Hematopoietic multipotent progenitor cell treated with erythropoietin and hydrocortisone succinate and interleukin-3 and kit ligand, for 17 days (in vitro differentiated cells): ENCODE measurements around the gene CORO1C.

Experiments used
- DNase-seq: peaks from one replicate; pipeline ENCODE4 v3.0.0-alpha.2; 2015; ENCODE audit warnings: low spot score

Gene CORO1C

DNA sequence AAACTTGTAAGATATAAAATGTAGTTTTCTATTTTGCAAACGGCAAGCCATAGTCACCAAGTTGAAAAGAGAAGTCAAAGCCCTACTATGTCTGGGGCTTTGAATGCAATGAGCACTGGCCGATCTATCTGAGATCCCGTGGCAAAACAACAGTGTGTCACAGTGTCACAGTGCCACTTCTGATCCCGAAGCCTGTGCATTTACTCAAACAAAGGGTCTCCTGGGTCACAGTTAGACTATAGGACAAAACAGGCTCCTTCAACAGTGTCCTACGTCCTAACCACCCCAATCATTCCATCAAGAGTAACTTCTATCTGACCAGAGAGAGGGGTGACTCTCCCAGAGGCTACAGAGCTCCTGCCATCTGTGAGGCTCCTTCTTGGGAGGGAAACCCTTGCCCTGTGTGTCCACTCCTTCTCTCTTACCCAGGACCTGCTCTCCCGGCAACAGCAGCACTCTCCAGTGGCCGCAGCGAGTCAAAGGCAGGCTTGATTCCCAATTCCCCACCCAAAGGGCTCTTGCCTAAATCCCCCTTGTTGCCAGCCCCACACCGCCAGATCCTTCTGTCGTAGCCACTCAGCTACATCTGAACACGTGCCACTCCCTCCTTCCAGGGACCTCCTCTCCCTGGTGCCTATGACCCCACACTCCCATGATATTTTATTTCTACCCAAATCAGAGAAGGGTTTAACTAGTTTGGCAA lies 83.6 kb downstream of the CORO1C start:
- no peak for DNase-seq

DNA sequence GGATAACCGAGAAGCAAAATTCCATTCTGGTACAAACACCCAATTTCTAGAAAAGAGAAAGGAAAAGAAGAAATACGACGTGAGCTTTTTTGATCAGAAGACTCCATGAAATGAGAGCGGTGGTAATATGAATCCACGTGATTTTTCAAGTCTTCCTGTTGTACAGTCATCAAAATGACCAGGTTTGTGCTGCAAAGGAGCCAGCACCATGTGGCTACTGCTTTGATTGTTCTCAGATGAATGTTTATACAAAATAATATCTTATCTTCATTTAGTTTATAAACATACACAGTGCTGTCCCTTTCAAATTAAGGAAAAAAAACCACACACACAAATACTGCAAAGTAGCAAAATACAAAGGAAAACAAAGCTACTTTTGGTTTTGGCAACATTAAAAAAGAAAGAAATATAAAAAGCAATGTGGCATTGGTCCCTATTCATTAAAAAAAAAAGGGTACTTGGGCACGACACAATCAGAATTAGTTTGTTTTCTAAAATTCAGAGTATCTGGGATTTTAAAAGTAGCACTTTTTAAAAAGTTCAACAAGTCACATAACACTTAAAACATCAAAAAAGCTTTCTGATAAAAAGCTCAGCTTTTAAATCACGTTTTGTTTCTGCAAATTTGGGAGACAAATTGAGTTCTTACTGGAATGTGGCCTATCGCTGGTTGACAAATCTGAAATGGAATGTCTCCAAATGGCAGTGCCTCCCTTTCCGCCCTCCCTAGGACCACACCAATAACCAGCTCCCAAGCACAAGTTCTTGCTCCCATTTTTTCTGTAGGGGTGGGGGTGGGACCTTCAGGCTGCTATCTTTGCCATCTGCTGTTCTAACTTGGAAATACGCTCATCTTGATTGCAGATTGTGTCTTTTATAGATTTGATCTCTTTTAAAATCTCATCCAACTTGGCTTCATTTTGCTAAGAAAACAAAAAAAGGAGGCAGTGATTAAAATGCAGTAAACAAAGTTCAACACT lies 84.4 kb downstream of the CORO1C start:
- DNase-seq, result no peak

DNA sequence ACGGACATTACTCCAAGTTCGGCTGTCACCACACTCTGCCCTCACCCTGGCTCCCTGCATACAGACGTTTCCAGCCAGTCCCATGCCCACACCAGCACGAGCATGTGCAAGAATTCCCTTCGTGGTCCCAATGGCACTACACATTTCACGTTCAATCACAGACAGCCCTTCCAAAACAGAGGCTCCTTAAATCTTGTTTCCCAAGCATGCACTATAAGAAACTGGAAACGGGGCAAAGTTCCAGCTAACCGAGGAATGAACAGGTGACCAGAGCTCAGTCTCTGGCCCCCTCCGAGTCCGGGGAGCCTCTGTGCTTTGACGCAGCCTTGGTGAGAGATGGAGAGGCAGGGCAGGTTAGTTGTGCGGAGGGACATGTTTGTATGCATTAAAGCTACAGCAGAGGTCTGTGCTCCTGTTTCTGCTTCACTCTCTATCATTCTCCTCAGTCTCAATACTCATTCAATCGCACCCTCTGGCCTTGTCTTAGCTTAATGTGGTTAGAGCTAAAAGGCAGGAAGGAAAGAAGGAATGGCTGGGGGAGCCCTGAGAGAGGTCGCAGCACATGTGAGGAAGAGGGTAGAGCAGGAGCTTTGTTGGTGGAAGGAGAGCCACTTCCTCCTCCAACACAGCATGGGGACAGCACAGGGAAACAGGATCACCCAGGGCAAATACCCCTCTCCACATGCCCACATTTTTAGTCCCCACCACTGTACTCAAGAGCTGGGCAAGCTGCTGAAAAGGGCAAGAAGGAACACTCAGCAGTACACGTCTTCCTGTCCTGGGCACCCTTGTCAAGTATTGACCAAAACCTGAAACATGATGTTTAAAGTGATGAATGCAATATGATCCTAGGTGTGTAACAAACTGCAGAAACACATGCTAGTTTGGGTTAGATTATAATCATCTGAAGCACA lies 85.4 kb downstream of the CORO1C start:
- no peak for DNase-seq

DNA sequence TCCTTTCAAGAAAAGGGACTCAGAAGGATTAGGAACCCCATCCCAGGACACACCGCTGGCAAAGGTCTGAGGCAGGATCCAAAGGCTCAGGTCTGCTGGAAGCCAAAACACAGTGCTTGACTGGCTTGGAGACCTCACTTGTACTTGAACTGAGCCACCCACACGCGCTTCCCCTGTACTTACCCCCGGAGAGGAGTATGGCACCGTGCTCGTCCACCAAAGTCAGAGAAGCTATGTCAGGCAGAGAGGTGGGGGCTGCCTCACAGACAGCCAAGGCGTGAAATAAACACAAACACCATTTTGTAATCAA lies 86.6 kb downstream of the CORO1C start:
- DNase-seq, result no peak

DNA sequence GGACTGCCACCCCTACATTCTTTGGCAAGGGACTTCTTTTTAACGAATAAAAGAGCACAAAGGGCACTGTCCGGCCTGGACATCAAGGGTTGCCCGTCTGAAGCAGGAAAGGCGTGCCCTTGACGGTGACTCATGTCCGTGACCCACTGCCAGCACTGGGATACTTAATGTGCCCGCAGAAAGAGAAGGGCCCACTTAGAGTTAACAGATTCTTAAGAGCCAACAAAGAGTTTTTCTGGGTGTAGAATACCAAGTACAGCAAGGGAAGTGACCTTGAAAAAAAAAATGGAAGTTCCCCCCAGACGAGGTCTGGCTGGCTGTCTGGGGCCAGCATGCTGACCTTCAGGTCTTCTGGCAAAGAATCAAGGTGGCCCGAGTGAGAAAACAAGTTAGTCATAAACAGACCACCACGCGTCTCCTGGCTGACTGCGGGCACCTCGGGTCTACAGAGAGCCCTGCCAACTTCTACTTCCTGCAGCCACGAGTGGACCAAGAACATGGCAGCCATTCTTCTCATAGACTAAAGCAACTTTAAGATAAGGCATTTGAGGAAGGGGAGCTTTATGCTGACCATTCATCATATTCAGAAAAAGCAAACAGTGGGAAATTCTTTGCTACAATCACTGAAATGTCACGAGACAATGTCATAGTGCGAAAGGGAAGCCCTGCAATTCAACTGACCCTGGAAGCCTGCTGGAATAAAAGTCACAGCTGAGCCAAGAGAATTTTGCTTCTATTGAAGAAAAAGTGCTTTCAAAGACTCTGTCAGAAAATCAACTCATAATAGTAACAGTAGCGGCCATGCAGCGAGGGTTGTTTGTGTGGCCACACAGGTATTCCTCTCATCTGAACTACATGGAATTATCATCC lies 87.1 kb downstream of the CORO1C start:
- DNase-seq, result no peak

DNA sequence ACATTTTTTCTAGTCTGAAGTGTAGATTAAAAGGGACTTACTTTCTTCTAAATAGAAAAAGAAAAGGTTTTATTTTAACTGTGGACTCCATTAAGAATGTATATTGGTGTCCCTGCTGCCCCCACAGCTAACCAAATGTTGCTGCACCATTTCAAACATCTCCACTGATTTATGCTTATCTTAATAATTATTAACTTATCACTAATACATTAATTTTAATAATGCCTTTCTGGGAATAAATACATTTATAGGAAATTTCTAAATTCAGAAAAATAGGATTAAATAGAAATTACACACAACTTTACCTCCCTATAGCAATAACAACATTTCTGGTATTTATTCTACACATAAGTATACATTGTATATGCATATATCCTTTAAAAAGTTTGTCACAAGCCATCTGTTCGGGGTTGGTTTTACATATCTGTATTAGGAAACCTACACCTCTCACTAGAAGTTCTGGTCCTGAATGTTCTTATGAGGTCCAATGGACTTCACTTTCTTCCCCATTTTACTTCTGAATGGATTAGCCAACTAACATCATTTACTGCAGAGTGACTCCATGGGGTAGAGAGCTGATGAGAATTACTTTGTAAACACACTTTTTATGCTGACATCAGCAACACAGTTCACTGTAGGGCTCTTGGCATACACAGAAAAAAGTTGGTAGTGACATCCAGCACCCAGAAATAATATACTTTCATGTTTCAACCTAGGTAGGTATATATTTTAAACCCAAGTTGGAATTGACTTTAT lies 88.2 kb downstream of the CORO1C start:
- DNase-seq, result no peak

DNA sequence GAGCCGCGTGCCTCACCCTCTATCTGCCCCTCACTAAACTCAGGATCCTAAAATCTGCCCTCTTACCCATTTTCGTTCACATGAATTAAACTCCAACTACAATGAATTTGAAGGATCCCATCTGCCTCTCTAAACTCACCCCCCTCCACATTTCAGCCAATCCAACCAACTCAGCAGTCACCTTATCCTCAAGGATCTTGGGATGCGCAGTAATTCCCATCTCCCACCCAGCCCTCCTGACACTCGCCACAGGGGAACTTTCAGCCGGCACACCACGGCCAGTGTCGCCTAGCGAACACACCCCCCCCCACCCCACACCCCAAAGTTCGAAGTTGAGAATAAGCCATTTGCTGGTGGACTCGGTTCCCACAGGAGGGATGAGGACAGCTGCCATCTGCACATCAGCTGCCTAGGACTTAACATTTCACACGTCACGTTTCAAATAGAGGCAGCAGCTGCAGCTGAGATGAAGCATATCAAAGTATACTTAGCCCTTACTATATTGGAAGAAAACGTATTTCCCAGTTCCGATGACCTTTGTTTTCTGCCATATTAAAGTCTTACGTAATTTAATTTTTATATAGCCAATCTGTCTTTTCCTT lies 88.9 kb downstream of the CORO1C start:
- DNase-seq, result no peak

DNA sequence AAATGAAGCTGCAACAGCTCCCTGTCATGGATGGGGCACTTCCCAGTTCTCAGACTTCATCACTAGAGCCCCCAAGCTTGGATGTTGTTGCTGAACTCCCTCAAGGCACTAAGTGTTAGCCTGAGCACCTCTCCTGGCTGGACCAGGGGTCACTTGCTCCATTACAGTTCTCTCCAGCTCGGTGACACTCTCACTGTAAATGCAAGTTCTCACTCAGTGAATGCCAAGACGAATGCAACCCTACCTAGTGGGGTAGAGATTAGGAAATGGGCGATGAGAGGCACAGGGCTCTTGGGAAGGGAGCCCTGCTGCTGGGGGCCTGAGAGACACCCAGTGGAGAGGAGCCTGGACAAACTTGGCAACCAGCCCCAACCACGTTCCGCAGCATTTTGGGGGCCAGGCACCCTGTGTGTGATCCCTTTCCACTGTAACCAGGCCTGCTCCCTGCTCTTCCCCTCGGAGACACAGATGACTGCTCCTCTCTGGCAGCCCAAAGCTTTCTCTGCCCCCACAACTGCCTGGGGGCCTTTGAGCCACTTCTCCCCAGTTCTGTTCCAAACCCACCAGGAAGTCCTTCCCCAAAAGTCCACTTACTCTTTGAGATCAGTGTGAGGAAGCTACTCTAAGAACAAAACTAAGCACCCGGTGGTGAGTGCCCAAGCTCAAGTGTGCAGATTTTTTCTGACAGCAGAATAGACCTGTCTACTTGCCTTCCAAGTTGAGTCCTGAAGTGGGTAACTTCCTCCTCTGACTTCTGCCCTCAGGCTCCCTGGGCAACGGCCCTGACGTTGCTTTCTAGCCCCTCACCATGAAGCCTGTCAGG lies 89.7 kb downstream of the CORO1C start:
- DNase-seq, result no peak

DNA sequence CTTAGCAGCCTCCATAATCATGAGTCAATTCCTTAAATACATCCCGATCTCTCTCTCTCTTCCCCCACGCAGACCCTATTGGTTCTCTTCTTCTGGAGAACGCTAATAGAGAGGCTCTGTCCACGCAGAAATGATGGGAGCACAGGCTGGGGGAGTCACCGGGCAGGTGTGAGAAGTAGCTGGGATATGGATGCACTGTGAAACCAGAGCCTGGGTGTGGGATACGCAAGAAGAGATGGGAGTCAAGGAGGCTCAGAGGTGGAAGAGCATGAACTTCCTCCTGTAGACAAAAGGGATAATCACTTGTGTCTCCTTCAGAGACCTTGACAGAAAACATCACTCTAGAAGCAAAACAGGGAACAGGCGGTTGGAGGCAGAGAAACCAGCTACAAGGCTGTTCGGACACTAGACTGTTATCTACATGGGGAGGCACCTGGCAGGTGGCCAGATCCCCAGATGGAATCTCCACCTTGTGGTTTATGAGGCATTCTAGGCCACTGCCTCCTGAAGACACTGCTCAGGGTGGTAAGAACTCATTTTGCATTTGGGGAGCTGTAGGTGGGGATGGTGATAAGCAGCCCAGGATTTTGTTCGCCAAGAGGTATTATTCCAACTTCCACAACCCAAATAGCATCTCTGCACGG lies 90.4 kb downstream of the CORO1C start:
- peak; percentile 75 for DNase-seq

DNA sequence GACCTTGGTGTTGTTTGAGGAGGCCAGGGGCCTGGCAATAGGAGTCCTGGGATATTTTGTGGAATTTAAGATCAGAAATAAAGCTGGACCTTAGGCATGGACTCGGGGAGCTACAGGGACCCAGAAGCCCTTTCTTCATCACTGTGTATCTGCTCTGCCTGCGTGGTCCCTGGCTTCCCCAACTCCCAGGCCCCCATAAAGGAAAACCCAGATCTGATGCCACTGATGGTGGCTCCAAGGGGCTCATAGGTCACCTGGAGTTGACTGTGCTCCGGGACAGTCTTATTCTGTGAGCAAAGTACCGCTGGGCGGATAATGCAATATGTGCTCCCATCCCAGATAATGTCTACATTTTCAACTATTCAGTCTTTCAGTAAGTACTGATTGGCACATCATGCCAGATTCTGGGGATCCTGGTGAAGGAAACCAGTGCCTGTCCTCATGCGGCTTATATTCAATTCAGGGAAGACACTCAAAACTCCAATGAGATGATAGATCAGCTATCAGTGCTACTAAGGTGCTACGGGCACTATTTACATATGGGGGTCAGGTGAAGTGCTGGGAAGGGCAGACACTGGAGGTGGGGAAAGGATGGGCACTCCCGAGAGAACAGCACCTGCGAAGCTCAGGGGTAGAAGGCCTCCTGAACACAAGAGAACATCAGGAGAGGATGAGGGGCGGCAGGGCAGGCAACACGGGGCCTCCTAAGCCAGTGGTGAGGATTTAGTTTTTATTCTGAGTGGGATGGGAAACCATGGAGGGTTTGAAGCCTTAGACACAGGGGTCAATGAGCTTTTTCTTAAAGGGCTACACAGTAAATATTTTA lies 92.1 kb downstream of the CORO1C start:
- no peak for DNase-seq

DNA sequence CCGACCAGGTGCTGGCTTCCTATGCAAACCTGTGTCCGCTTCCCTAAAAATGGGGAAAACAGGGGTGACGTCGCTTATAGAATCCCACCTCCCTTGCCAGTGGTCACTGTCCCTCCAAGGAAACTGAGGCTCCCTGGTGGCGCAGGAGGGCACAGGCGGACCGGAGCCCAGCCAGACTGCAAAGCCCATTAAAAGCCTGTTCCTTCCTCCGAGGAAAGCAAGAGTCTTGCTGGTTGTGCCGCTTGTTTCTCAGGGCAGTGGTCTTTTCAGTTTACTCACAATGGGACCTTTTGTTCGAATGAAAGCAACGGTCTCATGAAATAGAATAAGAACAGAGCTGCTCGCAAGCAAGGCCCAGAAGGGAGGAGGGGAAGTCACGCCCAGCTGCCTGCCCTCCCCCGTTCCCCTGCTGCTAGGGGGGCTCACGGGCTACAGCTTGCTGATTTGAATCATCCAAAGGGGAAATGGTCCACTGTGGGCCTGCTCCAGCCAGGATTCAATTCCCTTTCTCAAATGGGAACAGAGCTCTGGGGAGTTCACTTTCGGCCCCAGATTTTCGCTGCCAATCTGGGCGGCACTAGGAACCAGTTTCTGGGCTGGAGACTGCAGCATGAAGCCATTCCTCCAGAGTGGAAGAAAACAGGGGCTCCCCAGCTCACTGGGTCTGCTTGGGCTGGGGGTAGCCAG lies 93.0 kb downstream of the CORO1C start:
- DNase-seq, result no peak

DNA sequence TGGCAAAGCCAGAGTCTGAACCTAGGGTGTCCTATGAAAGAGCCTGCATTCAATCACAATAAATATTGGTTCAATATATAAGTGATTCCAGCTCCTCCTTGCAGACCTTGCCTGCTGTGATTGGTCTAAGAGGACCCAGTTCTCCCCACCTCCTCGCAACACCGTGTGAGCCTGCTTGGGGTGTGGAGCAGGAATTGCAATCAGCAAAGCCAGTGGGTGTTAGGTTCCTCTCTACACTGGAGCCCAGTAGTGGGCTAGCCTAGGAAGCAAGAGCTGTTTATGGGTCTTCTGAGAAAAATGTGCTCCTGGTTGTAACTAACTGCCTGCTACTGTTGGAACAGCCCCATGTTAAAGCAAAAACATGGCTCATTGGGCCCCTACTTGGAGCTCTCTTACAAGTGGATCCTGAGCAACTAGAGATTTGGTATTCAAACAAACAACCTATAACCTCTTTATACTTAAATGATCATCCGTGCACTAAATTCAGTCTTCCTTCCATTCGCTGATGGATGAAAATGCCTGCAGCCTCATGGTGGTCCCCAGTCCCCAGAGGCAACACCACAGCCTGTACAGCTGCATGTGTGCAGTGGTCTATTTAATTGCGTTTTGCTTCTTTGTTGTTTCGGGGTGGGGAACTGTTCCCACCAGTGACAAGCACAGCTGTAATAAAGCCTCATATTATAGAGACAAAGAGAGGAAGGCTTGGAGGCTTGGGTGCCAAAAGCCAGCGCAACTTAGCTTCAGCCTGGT lies 93.9 kb downstream of the CORO1C start:
- DNase-seq, result no peak

DNA sequence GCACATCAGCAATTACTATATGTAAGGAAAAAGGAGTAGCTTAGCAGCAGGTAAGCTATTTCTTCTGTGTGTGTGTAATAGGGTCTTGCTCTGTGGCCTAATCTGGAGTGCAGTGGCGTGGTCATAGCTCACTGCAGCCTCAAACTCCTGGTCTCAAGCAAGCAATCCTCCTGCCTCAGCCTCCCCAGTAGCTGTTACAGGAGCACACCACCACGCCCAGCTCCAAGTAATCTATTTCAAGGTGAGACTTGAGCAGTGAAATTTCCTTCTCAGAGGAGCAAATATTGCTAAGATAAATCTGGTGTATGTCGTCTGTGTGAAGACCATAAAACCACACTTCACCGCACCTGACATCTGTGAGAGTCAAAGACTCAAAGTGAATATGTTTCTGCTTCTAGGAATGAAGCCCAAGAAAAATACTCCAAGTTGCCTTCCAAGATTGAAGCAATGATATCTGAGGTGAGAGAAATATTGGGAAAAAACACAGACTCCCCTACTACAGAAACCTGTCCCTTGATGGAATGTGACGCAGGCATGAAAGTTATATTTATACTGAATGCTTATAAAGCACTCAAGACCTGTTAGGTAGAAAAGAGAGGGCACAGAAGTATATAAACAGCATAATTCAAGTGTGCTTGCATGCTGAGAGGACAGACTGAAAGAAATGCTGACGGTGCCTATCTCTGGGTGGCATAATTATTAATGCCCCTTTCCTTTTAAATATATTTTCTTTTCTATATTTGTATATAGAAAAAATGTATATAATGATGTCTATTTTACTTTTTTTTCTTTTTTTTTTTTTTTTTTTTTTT lies 95.1 kb downstream of the CORO1C start:
- no peak for DNase-seq

DNA sequence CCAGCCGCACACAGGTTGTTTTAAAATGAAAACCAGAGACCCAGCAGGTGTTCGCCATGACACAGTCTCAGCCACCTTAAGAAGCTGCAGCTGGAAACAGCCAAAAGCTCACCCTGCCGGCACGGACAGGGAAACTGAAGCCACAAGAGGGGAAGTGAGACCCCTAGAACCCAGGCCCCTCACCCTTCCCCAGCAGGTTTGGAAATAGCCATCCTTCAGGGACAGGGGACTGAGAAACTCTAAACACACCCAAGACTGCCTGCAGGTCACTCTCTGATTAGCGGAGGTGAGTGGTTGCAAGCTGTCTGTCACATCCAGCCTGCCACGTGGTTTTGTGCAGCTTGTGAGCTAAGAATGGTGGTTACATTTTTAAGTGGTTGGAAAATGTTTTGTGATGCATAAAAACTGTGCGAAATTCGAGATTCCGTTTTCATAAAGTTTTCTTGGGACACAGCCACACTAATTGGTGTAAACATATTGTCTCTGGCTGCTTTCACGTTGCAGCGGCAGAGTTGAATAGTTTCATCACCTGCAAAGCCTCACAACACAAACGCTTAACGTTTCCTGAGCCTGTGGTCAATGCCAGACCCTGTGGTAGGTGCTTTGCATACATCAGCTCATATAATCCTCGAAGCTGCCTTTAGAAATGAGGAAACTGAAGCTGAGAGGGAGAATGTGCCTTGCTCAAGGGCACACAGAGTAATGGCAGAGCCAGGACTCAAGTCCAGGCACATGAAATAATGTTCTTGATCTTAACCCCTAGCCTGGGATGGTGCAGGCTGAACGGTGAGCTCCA lies 95.9 kb downstream of the CORO1C start:
- DNase-seq, result no peak

DNA sequence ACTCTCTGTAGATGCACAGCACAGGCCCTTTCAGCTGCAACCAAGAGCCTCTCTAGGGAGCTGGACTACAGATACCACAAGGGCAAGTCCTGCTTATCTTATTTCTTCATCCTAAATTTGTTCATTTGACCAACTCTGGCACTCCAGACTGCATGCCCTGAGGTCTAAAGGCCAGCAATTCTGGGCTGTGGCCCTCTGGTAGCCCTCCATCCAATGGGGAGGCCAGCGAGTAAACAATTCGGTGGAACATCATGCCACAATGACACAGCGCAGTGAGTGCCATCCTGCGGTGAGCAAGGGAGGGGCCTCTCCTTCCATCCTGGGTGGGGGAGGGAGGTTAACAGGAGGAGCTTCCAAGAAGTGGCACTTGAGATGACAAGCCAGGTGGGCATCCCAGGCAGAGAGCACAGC lies 97.0 kb downstream of the CORO1C start:
- peak; percentile 81 for DNase-seq
